HepG2 (cell line): ENCODE results near the gene WWP2. TPM values are rescaled to one million over a fixed set of nuclear protein-coding genes. Genes with fewer than 3 reads are reported as not detected.

Source experiments
- ATAC-seq: fragments of 200-7000 bp; cut with Tn5 transposase; 3 replicates; pipeline ENCODE4 v1.9.1; 2020; ENCODE audit warnings: mild to moderate bottlenecking, moderate library complexity
- BruUV-seq: library from RNA; stranded (reverse); fragments of 400-500 nt; replicated peaks from 2 replicates; lab custom pipeline; 2021; lab: Mats Ljungman, UMichigan
- CTCF ChIA-PET: fragments of 300-600 bp; formaldehyde crosslinking; extraction: SDS; loops from one replicate; lab custom pipeline; 2021; ENCODE audit warnings: low total read pairs, inconsistent platforms, low intra/inter-chr PET ratio; lab: Yijun Ruan, JAX
- POLR2A ChIA-PET: fragments of 350-600 bp; sonication (Branson Sonifier 250); formaldehyde crosslinking; loops from one replicate; lab custom pipeline; 2020; ENCODE audit warnings: antibody characterized with exemption, inconsistent platforms; lab: Yijun Ruan, JAX
- DNase-seq: peaks from one replicate; pipeline ENCODE4 v3.0.0-alpha.2; 2015; ENCODE audit warnings: low spot score
- FAIRE-seq: peaks from 3 replicates; lab custom pipeline; 2011; peaks lifted over from hg19 to GRCh38; lab: Jason Lieb, UNC
- H2AFZ ChIP-seq: one replicate; pipeline ENCODE4 v1.6.1; 2011; ENCODE audit warnings: low read length, inconsistent platforms
- H3K27ac ChIP-seq: fragments of 300-600 bp; 3 replicates; pipeline ENCODE4 v1.8.0; 2011; ENCODE audit warnings: mixed run types, mild to moderate bottlenecking, mixed read lengths, low read length, inconsistent platforms; ENCODE audit not compliant: insufficient read depth; ENCODE audit errors: extremely low read length
- H3K27me3 ChIP-seq, 2 experiments: fragments of 200-600 bp in 1 of 2; 2 replicates in 1 of 2; 3 replicates in 1 of 2; pipeline versions ENCODE4 v1.6.0 to v1.8.0; 2011; ENCODE audit warnings: low read length in 2 of 2, mild to moderate bottlenecking in 2 of 2, moderate library complexity in 2 of 2, inconsistent platforms in 1 of 2; ENCODE audit not compliant: insufficient read depth in 2 of 2, control insufficient read depth in 1 of 2
- H3K36me3 ChIP-seq, 2 experiments: fragments of 200-600 bp in 1 of 2; replicated peaks in 1 of 2; 2 replicates in 1 of 2; 3 replicates in 1 of 2; pipeline versions ENCODE4 v1.5.1 to v1.8.0; 2011; ENCODE audit warnings: low read length in 2 of 2, inconsistent platforms in 1 of 2; ENCODE audit not compliant: insufficient read depth in 2 of 2, control insufficient read depth in 1 of 2
- H3K4me1 ChIP-seq: 2 replicates; pipeline ENCODE4 v1.5.1; 2012; ENCODE audit warnings: low read length, inconsistent platforms; ENCODE audit not compliant: insufficient read depth
- H3K4me2 ChIP-seq: 2 replicates; pipeline ENCODE4 v1.6.0; 2011; ENCODE audit warnings: low read depth, low read length, inconsistent platforms
- H3K4me3 ChIP-seq, 3 experiments: fragments of 200-600 bp in 1 of 3; sonication (generic), shearing (Covaris generic) in 1 of 3; replicated peaks in 1 of 3; 2 replicates each; pipeline ENCODE4 v1.5.1; 2011 to 2016; ENCODE audit warnings: low read length in 3 of 3, inconsistent platforms in 2 of 3, low read depth in 2 of 3, mild to moderate bottlenecking in 2 of 3, control low read depth in 1 of 3, mixed read lengths in 1 of 3; ENCODE audit not compliant: insufficient read depth in 1 of 3
- H3K79me2 ChIP-seq: one replicate; pipeline ENCODE4 v1.6.1; 2011; ENCODE audit warnings: low read length, inconsistent platforms; ENCODE audit not compliant: insufficient read depth
- H3K9ac ChIP-seq: 2 replicates; pipeline ENCODE4 v1.6.0; 2011; ENCODE audit warnings: mild to moderate bottlenecking, low read depth, low read length, inconsistent platforms; ENCODE audit not compliant: insufficient read depth
- H3K9me3 ChIP-seq: 2 replicates; pipeline ENCODE4 v1.5.1; 2012; ENCODE audit warnings: mild to moderate bottlenecking, low read length
- H4K20me1 ChIP-seq: 2 replicates; pipeline ENCODE4 v1.6.0; 2011; ENCODE audit warnings: inconsistent platforms, mild to moderate bottlenecking, low read length, moderate library complexity; ENCODE audit not compliant: insufficient read depth
- CC2D1A ChIP-seq: sonication (generic); formaldehyde crosslinking; IDR thresholded peaks from 2 replicates; pipeline ENCODE4 v1.8.1; 2023; ENCODE audit warnings: mild to moderate bottlenecking, missing genetic modification reagents
- ISL2 ChIP-seq: sonication (generic); formaldehyde crosslinking; IDR thresholded peaks from 2 replicates; pipeline ENCODE4 v1.5.0; 2020; ENCODE audit warnings: missing genetic modification reagents
- MED8 ChIP-seq: sonication (generic); formaldehyde crosslinking; IDR thresholded peaks from 2 replicates; pipeline ENCODE4 v1.8.1; 2023; ENCODE audit warnings: mild to moderate bottlenecking, missing genetic modification reagents; ENCODE audit not compliant: insufficient replicate concordance
- MYNN ChIP-seq: sonication (generic); formaldehyde crosslinking; IDR thresholded peaks from 2 replicates; pipeline ENCODE4 v1.4.0; 2020; ENCODE audit warnings: mild to moderate bottlenecking, low read depth, missing genetic modification reagents
- PRMT3 ChIP-seq: sonication (generic); formaldehyde crosslinking; IDR thresholded peaks from 2 replicates; pipeline ENCODE4 v1.8.1; 2022; ENCODE audit warnings: low read depth, mild to moderate bottlenecking, moderate library complexity, missing genetic modification reagents, borderline replicate concordance
- RXRA ChIP-seq: sonication (generic); formaldehyde crosslinking; IDR thresholded peaks from 2 replicates; pipeline ENCODE4 v1.5.1; 2020; ENCODE audit warnings: missing genetic modification reagents
- SKI ChIP-seq: fragments of 450-650 bp; IDR thresholded peaks from one replicate; pipeline ENCODE4 v1.6.1; 2018; ENCODE audit warnings: mild to moderate bottlenecking; ENCODE audit not compliant: partially characterized antibody
- TGIF2 ChIP-seq: IDR thresholded peaks from 2 replicates; pipeline ENCODE4 v1.6.1; 2016; ENCODE audit warnings: control low read depth, missing compliant biosample characterization
- U2AF2 ChIP-seq: fragments of 200-400 bp; formaldehyde crosslinking; IDR thresholded peaks from 2 replicates; pipeline ENCODE4 v1.6.1; 2017; ENCODE audit warnings: low read depth, mild to moderate bottlenecking, low read length
- ZIK1 ChIP-seq: sonication (generic); formaldehyde crosslinking; IDR thresholded peaks from 2 replicates; pipeline ENCODE4 v1.5.0; 2020; ENCODE audit warnings: mild to moderate bottlenecking, low read depth, missing genetic modification reagents, borderline replicate concordance
- ZNF124 ChIP-seq: sonication (generic); formaldehyde crosslinking; IDR thresholded peaks from 2 replicates; pipeline ENCODE4 v1.4.0; 2020; ENCODE audit warnings: missing genetic modification reagents
- WGBS: methylation state at CpG from one replicate; pipeline ENCODE4 v1.1.6; 2017; ENCODE audit warnings: low lambda C conversion rate; 5-methylcytosine and 5-hydroxymethylcytosine counted together
- in situ Hi-C: cut with HindIII; loops from 2 replicates; pipeline ENCODE4 v1.10.0; 2017; ENCODE audit warnings: low pct_unique_long_range_greater_than_20kb; ENCODE audit not compliant: extremely low pct_ligation_motif_present
- intact Hi-C: fragments of 100-400 bp; cut with micrococcal nuclease; formaldehyde crosslinking; loops from one replicate; pipeline ENCODE4 v1.10.0; 2022; ENCODE audit not compliant: unreplicated experiment
- polyA plus RNA-seq, 8 experiments: library from polyadenylated mRNA; depleted of rRNA in 3 of 8; stranded (reverse) in 7 of 8; unstranded in 1 of 8; fragments of >200 nt; fragmentation: Illumina TruSeq in 4 of 8; extraction: Trizol in 4 of 8; gene quantifications; 2 replicates each; pipeline versions ENCODE4 v1.2.1 to v1.2.3, GENCODE V29; 2011 to 2016; ENCODE audit warnings: low read depth in 4 of 8, missing spikeins in 1 of 8, mixed read lengths in 1 of 8; ENCODE audit not compliant: insufficient read depth in 1 of 8
- total RNA-seq, 5 experiments: library from RNA; depleted of rRNA; stranded (reverse); fragments of >200 nt; fragmentation: Illumina TruSeq; extraction: Trizol; gene quantifications; 2 replicates each; pipeline ENCODE4 v1.2.3, GENCODE V29; 2016; ENCODE audit warnings: low read depth in 1 of 5
- TF ChIP-seq, protein P1 (sequence below): sonication (generic); formaldehyde crosslinking; IDR thresholded peaks from 2 replicates; pipeline ENCODE4 v1.5.1; 2020; ENCODE audit warnings: mild to moderate bottlenecking, missing genetic modification reagents, moderate library complexity
- TF ChIP-seq, protein P2 (sequence below): sonication (generic); formaldehyde crosslinking; conservative IDR thresholded peaks from 2 replicates; pipeline ENCODE4 v1.8.0; 2022; ENCODE audit warnings: missing genetic modification reagents
- TF ChIP-seq, protein P3 (sequence below): sonication (generic); formaldehyde crosslinking; IDR thresholded peaks from 2 replicates; pipeline ENCODE4 v1.4.0; 2020; ENCODE audit warnings: missing genetic modification reagents, mild to moderate bottlenecking, borderline replicate concordance

The WWP2 gene
- total and polyA plus RNA-seq, 2 of the 13 experiments (the other 11 are each of a cell fraction or from before 2014, with no cell fraction given), result 11.4 to 28.2 TPM

DNA sequence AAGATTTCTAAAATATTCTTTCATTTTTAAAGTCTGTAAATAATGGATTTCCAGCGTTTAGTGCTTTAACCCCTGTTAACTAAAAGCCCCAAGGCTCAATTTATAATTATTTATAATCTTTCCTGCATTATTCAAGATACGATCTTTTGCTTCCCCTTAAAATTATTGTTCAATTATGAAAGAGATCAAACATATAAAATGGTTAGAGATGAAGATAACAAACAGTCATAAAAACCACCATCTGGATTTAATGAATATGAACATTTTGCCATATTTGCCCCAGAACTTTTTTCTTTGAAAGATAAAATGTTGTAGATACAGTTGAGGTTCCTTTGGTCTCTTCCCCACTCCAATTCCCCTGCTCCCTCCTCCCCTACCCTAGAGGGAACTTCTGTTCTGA, 17.6 kb downstream of the WWP2 start:
- Histone ChIP-seq H3K4me1 (peaks cover 24% of the 10 kb centered on the region), H3K4me2 (no peak overlapping the region), H3K4me3 (no peak overlapping the region), H3K27ac (no peak overlapping the region), H3K79me2 (peaks cover 26% of the 10 kb centered on the region), H3K9me3 (no peaks in the 10 kb centered on the region), H3K9ac (no peak overlapping the region), H2AFZ (no peak overlapping the region), H3K36me3 (peaks cover 0 to 11% of the 10 kb centered on the region in 2 experiments; a peak in 2 of 5 replicates), H4K20me1 (no peaks in the 10 kb centered on the region), H3K27me3 (no peaks in the 10 kb centered on the region)
- no peak for ATAC-seq
- TF ChIP-seq U2AF2, result no peak
- no peak for TF ChIP-seq ZNF124 (CRISPR knock-in tag)
- TF ChIP-seq MED8 (CRISPR knock-in tag), result no peak
- TF ChIP-seq, protein P1, sequence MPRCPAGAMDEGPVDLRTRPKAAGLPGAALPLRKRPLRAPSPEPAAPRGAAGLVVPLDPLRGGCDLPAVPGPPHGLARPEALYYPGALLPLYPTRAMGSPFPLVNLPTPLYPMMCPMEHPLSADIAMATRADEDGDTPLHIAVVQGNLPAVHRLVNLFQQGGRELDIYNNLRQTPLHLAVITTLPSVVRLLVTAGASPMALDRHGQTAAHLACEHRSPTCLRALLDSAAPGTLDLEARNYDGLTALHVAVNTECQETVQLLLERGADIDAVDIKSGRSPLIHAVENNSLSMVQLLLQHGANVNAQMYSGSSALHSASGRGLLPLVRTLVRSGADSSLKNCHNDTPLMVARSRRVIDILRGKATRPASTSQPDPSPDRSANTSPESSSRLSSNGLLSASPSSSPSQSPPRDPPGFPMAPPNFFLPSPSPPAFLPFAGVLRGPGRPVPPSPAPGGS (CRISPR knock-in tag), result no peak
- no peak for TF ChIP-seq PRMT3
- TF ChIP-seq, protein P2, sequence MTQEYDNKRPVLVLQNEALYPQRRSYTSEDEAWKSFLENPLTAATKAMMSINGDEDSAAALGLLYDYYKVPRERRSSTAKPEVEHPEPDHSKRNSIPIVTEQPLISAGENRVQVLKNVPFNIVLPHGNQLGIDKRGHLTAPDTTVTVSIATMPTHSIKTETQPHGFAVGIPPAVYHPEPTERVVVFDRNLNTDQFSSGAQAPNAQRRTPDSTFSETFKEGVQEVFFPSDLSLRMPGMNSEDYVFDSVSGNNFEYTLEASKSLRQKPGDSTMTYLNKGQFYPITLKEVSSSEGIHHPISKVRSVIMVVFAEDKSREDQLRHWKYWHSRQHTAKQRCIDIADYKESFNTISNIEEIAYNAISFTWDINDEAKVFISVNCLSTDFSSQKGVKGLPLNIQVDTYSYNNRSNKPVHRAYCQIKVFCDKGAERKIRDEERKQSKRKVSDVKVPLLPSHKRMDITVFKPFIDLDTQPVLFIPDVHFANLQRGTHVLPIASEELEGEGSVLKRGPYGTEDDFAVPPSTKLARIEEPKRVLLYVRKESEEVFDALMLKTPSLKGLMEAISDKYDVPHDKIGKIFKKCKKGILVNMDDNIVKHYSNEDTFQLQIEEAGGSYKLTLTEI (CRISPR knock-in tag), result no peak
- TF ChIP-seq MYNN (CRISPR knock-in tag), result no peak
- no peak for TF ChIP-seq ZIK1 (CRISPR knock-in tag)
- no peak for TF ChIP-seq TGIF2
- TF ChIP-seq ISL2 (CRISPR knock-in tag), result no peak
- TF ChIP-seq RXRA (CRISPR knock-in tag), result no peak
- no peak for TF ChIP-seq SKI
- TF ChIP-seq, protein P3, sequence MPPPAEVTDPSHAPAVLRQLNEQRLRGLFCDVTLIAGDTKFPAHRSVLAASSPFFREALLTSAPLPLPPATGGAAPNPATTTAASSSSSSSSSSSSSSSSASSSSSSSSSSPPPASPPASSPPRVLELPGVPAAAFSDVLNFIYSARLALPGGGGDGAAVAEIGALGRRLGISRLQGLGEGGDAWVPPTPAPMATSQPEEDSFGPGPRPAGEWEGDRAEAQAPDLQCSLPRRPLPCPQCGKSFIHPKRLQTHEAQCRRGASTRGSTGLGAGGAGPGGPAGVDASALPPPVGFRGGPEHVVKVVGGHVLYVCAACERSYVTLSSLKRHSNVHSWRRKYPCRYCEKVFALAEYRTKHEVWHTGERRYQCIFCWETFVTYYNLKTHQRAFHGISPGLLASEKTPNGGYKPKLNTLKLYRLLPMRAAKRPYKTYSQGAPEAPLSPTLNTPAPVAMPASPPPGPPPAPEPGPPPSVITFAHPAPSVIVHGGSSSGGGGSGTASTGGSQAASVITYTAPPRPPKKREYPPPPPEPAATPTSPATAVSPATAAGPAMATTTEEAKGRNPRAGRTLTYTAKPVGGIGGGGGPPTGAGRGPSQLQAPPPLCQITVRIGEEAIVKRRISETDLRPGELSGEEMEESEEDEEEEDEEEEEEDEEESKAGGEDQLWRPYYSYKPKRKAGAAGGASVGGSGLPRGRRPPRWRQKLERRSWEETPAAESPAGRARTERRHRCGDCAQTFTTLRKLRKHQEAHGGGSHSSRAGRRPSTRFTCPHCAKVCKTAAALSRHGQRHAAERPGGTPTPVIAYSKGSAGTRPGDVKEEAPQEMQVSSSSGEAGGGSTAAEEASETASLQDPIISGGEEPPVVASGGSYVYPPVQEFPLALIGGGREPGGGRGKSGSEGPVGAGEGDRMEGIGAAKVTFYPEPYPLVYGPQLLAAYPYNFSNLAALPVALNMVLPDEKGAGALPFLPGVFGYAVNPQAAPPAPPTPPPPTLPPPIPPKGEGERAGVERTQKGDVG (CRISPR knock-in tag), result no peak
- no peak for TF ChIP-seq CC2D1A
- no TSS peak for BruUV-seq
- WGBS, result 96% methylated on average over 2 of the region's 2 CpGs
- in situ Hi-C loops, result no loop called here
- DNase-seq, result no peak
- ChIA-PET CTCF (no interaction called here), POLR2A (no interaction called here)
- intact Hi-C loops, result no loop called here
- FAIRE-seq, result no peak
